Neural progenitor cell (in vitro differentiated cells): ENCODE data around the gene UTRN.

ENCODE experiments used
- CTCF ChIP-seq: fragments of 200-600 bp; sonication (generic); IDR thresholded peaks from 2 replicates; pipeline ENCODE4 v1.5.1; 2017; ENCODE audit warnings: antibody characterized with exemption, mild to moderate bottlenecking
- EZH2 ChIP-seq: fragments of 200-600 bp; sonication (generic); IDR thresholded peaks from 2 replicates; pipeline ENCODE4 v1.6.1; 2017; ENCODE audit warnings: antibody characterized with exemption, mild to moderate bottlenecking, moderate library complexity
- EZH2phosphoT487 ChIP-seq: fragments of 200-600 bp; sonication (generic); IDR thresholded peaks from 2 replicates; pipeline ENCODE4 v1.6.1; 2017; ENCODE audit warnings: antibody characterized with exemption

GRCh38 chr6:144244688-144245087, 40.4 kb upstream of the UTRN start:
- no peak for TF ChIP-seq CTCF
- TF ChIP-seq EZH2, result no peak
- no peak for TF ChIP-seq EZH2phosphoT487
